GM21529 (cell line): ENCODE results near the gene P3H2.
A peak's percentile ranks its signal among the peaks of the same experiment; 100 is the strongest.

Source experiments
- ATAC-seq: cut with Tn5 transposase; IDR thresholded peaks from one replicate; pipeline ENCODE4 v1.9.1; 2021; ENCODE audit not compliant: unreplicated experiment

The P3H2 gene

DNA sequence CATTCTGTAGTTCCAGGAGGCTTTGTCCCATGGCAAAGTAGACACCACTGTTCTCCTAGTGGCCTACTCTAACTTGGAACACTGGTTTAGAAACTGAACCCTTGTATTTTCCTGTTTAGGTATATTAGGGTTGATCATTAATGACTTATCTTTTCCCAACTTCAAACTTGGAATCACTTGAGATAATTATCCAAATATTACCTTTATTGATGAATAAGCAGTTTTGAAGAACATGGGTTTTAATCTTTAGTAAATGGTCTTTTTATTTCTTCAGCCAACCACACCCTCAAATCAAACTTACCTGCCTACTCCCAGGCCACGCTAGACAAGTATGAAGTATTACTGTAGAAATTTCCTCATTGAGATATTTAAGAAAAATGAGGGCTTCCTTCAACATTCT is 6.5 kb upstream of the P3H2 start:
- no peak for ATAC-seq

DNA sequence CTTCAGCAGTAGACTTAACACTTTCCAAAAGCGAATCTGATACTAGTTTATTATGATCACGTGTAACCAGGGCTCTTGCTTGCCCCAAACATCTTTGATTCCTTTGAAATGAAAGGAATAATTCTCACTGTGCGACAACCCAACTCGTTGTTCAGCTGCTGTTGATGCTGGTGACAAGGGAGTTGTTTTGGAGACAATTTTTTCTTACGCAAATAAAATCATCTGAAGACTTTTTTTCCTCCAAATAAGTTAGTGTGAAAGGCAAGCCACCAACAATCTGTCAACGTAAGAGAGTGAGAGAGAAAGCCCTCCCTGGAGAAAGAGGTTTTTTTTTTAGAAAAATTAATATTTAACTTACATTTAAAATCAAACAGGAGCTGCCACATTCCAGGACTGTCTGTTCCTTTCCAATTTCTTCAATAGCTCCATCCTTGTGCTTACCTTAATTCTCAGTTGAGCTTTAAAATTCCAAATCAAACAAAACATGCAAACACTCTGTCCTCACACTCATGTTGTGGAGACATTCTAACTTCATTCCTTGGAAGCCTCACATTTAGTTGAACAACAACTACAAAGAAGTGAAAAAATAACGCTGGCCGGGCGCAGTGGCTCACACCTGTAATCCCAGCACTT is 4.9 kb upstream of the P3H2 start:
- no peak for ATAC-seq

DNA sequence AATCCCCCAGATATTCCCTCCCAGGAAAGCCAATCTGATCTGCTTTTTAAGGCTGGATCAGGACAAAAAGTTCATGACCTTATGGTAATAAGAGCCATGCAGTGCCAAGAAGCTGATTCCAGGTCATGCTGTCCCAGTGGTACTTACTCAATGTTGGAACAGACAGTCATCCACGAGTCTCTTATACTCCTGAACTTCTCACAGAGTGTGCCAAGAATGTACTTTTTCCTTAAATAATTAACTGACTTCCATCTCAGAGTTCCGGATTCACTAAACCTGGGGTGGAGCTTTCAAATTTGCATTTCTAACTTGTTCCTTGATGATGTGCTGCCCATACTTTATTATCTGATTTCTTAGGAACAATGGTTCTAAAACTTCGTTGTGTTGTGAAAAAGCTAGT is 3.4 kb upstream of the P3H2 start:
- ATAC-seq = no peak

DNA sequence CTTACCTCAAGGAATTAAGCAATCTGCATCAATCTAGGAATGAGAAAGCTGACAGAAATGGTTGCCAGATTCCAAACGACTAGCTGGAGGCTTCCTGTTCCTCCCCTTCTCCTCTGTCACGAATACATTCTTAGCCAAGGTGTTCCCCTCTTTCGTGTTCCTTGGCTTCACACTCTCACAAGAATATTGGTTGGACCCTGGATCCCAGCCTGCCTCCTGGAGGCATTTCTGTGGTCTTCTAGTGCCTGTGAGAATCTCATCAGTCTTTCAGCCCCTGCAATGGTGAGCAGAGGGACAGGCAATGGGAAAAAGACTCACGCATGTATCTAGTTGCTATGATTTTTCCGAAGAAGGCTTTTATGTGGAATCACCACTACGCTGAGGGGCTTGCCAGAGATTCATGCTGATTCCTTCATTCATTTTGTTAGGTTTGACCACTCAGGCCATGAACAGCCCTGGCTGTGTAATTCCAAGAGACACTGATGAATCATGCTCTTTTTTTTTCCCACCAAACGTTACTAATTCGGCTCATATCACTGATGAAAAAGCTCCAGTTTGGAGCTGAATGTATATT is 1.6 kb upstream of the P3H2 start:
- ATAC-seq = no peak

- ATAC-seq = no peak
Observed at GRCh38 chr3:190121383-190121782, 686 bp upstream of the P3H2 start.

DNA sequence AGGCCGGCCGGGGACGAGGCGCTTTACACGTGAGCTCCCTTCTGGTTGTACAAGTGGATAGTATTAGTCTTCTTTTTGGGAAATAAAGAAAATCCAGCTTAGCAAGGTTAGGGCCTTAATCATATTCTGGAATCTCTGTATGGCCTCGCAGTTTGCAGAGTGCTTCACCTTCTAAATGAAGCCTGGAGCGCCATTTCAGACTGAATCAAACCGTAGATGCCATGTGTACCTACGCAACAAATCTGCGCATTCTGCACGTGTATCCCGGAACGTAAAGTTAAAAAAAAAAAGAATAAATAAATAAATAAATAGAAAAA is 322 bp upstream of the P3H2 start:
- no peak for ATAC-seq

DNA sequence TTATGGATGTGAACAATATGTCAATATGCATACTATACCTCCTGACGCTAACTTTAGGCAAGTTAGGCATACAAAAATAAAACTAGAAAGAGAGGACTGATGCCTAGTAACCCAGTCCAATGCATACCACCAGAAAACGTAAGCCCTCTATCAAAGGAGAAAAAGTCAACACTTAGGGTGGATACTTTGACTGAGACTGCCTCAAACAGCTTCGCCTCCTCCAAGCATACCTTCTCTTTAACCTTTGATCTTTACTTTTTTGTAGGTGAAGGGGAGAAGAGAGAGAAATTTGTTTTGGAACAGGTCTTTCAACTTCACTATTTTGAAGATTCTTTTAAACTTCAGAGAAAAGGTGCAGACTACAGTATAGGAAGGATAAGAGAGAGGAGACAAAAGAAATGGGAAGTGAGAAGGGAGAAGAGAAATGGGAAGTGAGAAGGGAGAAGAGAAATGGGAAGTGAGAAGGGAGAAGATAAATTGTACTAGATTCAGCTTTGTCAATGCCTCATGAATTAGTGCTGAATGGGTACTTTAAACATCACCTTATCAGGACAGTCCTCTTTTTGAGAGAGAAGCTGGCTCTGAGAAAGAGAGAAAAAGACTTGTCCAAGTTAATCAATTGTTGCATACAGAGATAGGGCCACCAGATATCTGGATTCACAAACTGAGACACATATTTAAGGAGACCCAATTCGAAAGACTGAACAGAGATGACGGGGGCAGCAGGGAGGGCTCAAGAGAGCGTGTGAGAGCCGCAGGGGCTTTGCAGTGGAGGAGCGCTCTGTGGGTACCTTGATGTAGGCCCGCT is 1.0 kb downstream of the P3H2 start:
- ATAC-seq = peak; percentile 31

DNA sequence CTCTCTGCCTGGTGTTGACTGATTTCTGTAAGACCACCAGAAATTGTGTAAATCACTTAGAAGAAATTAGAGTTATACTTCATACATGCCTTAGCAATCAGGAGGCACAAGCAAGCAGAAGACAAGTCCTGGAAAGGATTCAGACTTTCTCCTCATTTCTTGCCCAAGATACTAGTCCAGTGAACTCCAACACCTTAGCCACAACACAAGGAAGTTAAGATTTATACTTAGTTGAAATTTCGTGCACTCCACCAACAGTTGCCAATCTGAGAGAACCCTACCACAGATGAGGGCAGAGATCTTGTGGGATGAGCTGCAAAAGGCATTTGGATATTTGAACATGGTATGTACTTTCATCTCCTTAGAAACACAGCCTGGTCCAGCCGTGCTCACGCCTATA is 2.3 kb downstream of the P3H2 start:
- ATAC-seq = no peak

DNA sequence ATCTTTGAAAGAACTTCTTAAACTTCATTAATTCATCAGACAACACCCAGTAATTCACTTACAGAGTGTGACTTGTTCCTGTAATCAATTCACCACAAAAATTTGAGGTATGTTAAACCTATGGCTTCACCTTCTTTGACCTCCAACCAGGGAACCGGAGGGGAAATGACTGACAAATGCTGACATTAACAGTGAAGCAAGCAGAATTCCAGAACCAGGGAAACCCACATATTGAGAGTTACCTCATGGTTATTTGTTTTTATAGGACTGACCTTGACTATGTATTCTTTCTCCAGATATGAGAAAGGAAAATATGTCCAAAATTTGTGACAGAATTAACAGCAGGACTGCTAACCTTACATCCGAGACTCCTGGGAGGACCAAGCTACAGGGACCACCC is 2.7 kb downstream of the P3H2 start:
- no peak for ATAC-seq

GRCh38 chr3:190116551-190117067 is 4.1 kb downstream of the P3H2 start:
- no peak for ATAC-seq

DNA sequence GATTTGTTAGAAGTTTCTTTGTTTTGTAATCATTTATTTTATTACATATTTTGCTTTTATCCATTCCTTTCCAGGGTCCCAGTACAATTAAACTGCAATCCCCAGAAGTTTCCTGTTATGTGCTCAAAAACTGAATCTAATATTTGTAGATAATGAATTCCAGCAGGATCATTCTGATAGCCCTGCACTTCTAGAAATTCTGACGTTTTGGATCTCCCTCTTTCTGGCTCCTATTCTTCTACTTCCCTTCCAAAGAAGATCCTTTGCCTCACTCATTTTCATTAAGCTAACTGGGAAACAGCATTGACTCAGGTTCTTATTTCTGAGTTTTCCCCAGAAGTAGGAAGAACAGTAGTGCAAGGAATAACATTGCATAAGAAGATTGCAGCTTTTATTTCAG is 9.9 kb downstream of the P3H2 start:
- ATAC-seq = no peak

DNA sequence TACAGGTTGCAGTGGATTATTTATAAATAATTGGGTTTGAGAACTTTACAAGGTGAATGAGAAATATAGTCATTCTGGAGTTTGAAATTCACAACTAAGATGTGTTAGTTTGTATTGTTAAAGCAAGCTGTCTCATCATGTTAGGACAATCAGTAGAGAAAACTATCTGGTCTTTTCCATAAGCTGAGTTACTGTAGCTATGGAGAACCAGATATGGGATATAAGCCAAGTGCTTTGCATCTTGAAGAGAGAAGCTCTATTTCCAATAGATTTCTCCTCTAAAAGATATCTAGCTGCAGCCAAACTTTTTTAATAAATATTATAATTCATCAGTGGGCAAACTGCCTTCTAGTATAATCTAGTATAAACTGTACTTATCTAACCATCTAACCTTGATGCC is 11.3 kb downstream of the P3H2 start:
- no peak for ATAC-seq

GRCh38 chr3:190108804-190109203 is 11.9 kb downstream of the P3H2 start:
- ATAC-seq = no peak

- no peak for ATAC-seq
Observed at GRCh38 chr3:190105876-190106275, 14.8 kb downstream of the P3H2 start.

DNA sequence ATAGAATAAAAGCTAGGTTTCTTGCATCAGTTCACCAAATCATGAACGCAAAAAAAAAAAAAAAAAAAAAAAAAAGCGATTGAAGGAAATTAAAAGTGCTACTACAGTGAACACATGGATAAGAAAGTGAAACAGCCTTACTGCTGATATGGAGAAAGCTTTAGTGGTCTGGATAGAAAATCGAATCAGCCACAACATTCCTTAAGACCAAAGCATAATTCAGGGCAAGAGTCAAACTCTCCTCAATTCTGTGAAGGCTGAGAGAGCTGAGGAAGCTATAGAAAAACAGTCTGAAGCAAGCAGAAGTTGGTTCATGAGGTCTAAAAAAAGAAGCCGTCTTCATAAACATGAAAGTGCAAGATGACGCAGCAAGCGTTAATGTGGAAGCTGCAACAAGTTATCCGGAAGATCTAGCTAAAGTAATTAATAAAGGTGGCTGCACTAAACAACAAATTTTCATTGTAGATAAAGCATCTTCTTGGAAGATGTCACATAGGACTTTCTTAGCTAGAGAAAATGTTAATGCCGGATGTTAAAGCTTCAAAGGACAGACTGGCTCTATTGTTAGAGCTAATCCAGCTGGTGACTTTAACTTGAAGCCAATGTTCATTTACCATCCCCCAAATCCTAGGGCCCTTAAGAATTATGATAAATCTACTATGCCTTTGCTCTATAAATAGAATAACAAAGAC is 19.2 kb downstream of the P3H2 start:
- ATAC-seq = peak; percentile 51

DNA sequence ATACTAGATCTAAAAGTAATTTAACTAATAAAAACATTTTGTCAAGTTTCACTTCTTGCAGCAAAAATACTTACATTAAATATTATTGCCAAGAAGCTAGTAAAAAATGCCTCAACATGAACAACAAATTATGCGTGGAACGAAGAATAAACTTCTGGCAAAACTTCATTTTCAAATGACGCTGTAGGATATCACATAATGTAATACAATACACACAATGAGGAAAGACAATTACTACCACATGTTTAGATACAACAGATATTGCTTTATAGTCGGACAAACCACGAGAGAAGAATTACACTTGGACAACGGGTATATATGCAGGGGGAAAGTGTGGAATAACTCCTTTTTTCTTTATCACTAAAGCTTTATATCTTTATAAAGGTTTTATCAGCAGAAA is 21.6 kb downstream of the P3H2 start:
- no peak for ATAC-seq

DNA sequence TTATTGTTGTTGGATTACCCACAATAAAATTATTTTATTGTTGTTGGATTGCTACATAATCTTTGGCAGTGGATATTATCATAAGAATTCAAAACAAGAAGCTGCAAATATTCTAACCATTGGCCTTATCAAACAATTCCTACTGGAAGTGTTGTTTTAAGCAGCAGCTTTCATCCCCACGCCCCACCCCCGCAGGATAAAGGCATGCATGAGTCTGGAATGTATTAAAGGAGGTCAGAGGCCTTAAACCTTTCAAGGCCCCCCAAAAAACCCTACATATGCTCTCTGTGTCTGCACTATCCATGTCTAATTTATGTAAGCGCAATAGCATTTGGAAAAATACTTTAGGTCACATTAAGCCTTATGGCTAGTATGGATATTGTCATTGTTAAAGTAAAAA is 23.1 kb downstream of the P3H2 start:
- no peak for ATAC-seq

DNA sequence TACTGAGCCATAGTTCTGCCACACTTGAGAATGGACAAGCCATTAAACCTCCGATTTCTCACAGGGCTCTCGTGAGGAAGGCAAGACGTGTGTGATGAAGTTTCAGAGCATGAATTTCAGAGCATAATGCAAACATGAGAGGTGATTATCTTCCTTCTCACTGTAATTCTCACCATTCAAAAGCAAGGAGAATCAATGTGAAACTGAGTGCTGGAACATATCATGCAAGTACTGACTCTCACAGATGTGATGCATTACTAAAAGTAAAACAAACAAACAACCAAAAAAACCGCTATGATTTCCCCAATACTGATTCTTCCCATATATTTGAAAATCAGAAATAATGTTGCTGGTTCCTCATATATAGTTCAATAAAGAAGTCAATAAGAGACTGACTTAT is 23.7 kb downstream of the P3H2 start:
- ATAC-seq = peak; percentile 47

DNA sequence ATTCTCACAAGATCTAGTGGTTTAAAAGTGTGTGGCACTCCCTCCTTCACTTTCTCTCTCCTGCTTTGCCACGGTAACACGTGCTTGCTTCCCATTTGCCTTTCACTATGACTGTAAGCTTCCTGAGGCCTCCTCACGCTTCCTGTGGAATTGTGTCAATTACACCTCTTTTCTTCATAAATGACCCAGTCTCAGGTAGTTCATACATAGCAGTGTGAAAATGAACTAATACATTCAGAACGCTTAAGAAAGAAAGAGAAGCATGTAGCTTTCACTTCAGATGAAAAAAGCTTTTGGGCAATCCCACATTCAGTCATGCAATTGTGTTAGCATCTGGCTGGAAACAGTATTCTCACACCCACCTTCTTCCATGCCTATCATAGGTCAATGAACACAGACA is 24.4 kb downstream of the P3H2 start:
- peak; percentile 51 for ATAC-seq

- no peak for ATAC-seq
Observed at GRCh38 chr3:190094160-190094718, 26.5 kb downstream of the P3H2 start.

- no peak for ATAC-seq
Observed at GRCh38 chr3:190092250-190092649, 28.4 kb downstream of the P3H2 start.
